KMS-11 (cell line): ENCODE measurements around the gene LGALS13.

ENCODE experiments used
- H2AFZ ChIP-seq: fragments of 200-600 bp; sonication (generic); 2 replicates; pipeline ENCODE4 v1.6.1; 2016; ENCODE audit warnings: antibody characterized with exemption, mixed run types, low read depth
- H3K27ac ChIP-seq: fragments of 200-600 bp; sonication (generic); 2 replicates; pipeline ENCODE4 v1.6.1; 2016; ENCODE audit warnings: mild to moderate bottlenecking, mixed run types
- H3K27me3 ChIP-seq: fragments of 200-600 bp; sonication (generic); 2 replicates; pipeline ENCODE4 v1.6.1; 2017; ENCODE audit warnings: mild to moderate bottlenecking, low read depth, mixed run types, moderate library complexity; ENCODE audit not compliant: insufficient read depth
- H3K36me3 ChIP-seq: fragments of 200-600 bp; sonication (generic); 2 replicates; pipeline ENCODE4 v1.6.1; 2017; ENCODE audit warnings: mild to moderate bottlenecking, mixed run types; ENCODE audit not compliant: insufficient read depth
- H3K4me1 ChIP-seq: fragments of 200-600 bp; sonication (generic); 2 replicates; pipeline ENCODE4 v1.6.1; 2016; ENCODE audit warnings: mild to moderate bottlenecking, low read depth, mixed run types; ENCODE audit not compliant: poor library complexity, severe bottlenecking
- H3K4me2 ChIP-seq: fragments of 200-600 bp; sonication (generic); 2 replicates; pipeline ENCODE4 v1.7.0; 2016; ENCODE audit warnings: mild to moderate bottlenecking, mixed run types
- H3K4me3 ChIP-seq: fragments of 200-600 bp; sonication (generic); IDR thresholded peaks from 2 replicates; pipeline ENCODE4 v1.6.1; 2017; ENCODE audit warnings: low read depth, low read length, mixed read lengths; ENCODE audit not compliant: insufficient read depth
- H3K79me2 ChIP-seq: fragments of 200-600 bp; sonication (generic); 2 replicates; pipeline ENCODE4 v1.6.1; 2016; ENCODE audit warnings: low read depth, mixed run types; ENCODE audit not compliant: insufficient read depth
- H3K9ac ChIP-seq: fragments of 200-600 bp; sonication (generic); 2 replicates; pipeline ENCODE4 v1.6.1; 2016; ENCODE audit warnings: mild to moderate bottlenecking, mixed run types
- H4K20me1 ChIP-seq: fragments of 200-600 bp; sonication (generic); 2 replicates; pipeline ENCODE4 v1.6.1; 2016; ENCODE audit warnings: mild to moderate bottlenecking, mixed run types; ENCODE audit not compliant: insufficient read depth
- CTCF ChIP-seq: fragments of 200-600 bp; sonication (generic); conservative IDR thresholded peaks from 2 replicates; pipeline ENCODE4 v1.6.1; 2017; ENCODE audit warnings: low read depth, mild to moderate bottlenecking, antibody characterized with exemption, low read length, moderate library complexity, mixed read lengths

The LGALS13 gene

GRCh38 chr19:39631178-39631577 lies 28.9 kb downstream of the LGALS13 start:
- H3K79me2 ChIP-seq: no peaks in the 10 kb centered on the region
- no peaks in the 10 kb centered on the region for H3K36me3 ChIP-seq
- no peaks in the 10 kb centered on the region for H3K4me1 ChIP-seq
- no peak overlapping the region for H3K27ac ChIP-seq
- no peak overlapping the region for H2AFZ ChIP-seq
- TF ChIP-seq CTCF: no peak
- no peaks in the 10 kb centered on the region for H4K20me1 ChIP-seq
- no peak overlapping the region for H3K4me3 ChIP-seq
- no peak overlapping the region for H3K4me2 ChIP-seq
- H3K27me3 ChIP-seq: no peaks in the 10 kb centered on the region
- no peak overlapping the region for H3K9ac ChIP-seq

GRCh38 chr19:39631626-39632025 lies 29.3 kb downstream of the LGALS13 start:
- Histone ChIP-seq H4K20me1 (no peaks in the 10 kb centered on the region), H3K27me3 (no peaks in the 10 kb centered on the region), H3K27ac (no peak overlapping the region), H3K9ac (no peak overlapping the region), H2AFZ (no peak overlapping the region), H3K4me1 (no peaks in the 10 kb centered on the region), H3K79me2 (no peaks in the 10 kb centered on the region), H3K4me3 (no peak overlapping the region), H3K4me2 (no peak overlapping the region), H3K36me3 (no peaks in the 10 kb centered on the region)
- no peak for TF ChIP-seq CTCF

- Histone ChIP-seq H4K20me1 (no peaks in the 10 kb centered on the region), H3K4me2 (no peak overlapping the region), H3K9ac (no peak overlapping the region), H3K36me3 (no peaks in the 10 kb centered on the region), H3K4me1 (no peaks in the 10 kb centered on the region), H2AFZ (no peak overlapping the region), H3K27ac (no peak overlapping the region), H3K4me3 (no peak overlapping the region), H3K79me2 (no peaks in the 10 kb centered on the region), H3K27me3 (no peaks in the 10 kb centered on the region)
- no peak for TF ChIP-seq CTCF
These were observed 35.6 kb downstream of the LGALS13 start for GRCh38 chr19:39637891-39638290.

- Histone ChIP-seq H3K9ac (no peak overlapping the region), H4K20me1 (no peaks in the 10 kb centered on the region), H3K4me3 (no peak overlapping the region), H3K4me1 (no peaks in the 10 kb centered on the region), H3K79me2 (no peaks in the 10 kb centered on the region), H3K27me3 (no peaks in the 10 kb centered on the region), H3K36me3 (no peaks in the 10 kb centered on the region), H2AFZ (no peak overlapping the region), H3K4me2 (no peak overlapping the region), H3K27ac (no peak overlapping the region)
- TF ChIP-seq CTCF: no peak
These were observed 39.4 kb downstream of the LGALS13 start for GRCh38 chr19:39641773-39642172.

GRCh38 chr19:39643591-39643990 lies 41.3 kb downstream of the LGALS13 start:
- H3K36me3 ChIP-seq: no peaks in the 10 kb centered on the region
- H3K4me3 ChIP-seq: no peak overlapping the region
- no peaks in the 10 kb centered on the region for H3K79me2 ChIP-seq
- no peaks in the 10 kb centered on the region for H4K20me1 ChIP-seq
- no peak overlapping the region for H3K9ac ChIP-seq
- H3K4me2 ChIP-seq: no peak overlapping the region
- no peak overlapping the region for H3K27ac ChIP-seq
- no peaks in the 10 kb centered on the region for H3K27me3 ChIP-seq
- TF ChIP-seq CTCF: no peak
- H3K4me1 ChIP-seq: no peaks in the 10 kb centered on the region
- no peak overlapping the region for H2AFZ ChIP-seq
